CD4-positive, alpha-beta T cell (primary cell): Measurements from ENCODE around the gene GCN1. TPM values are rescaled to one million over a fixed set of nuclear protein-coding genes. Genes with fewer than 3 reads are reported as not detected.

ENCODE experiments used
- ATAC-seq: fragments of 200-7000 bp; cut with Tn5 transposase; one replicate; pipeline ENCODE4 v1.10.0; 2022; ENCODE audit warnings: mild to moderate bottlenecking; ENCODE audit not compliant: poor library complexity
- CTCF ChIA-PET: fragments of 350-600 bp; sonication (Branson Sonifier 250); formaldehyde crosslinking; loops from one replicate; lab custom pipeline; 2021; ENCODE audit warnings: antibody characterized with exemption, inconsistent platforms; lab: Charles Lee
- POLR2A ChIA-PET: fragments of 350-600 bp; sonication (Branson Sonifier 250); formaldehyde crosslinking; loops from one replicate; lab custom pipeline; 2021; ENCODE audit warnings: antibody characterized with exemption, inconsistent platforms; lab: Charles Lee
- DNase-seq, 14 experiments: peaks; one replicate each; pipeline ENCODE4 v3.0.0-alpha.2; 2013 to 2020; ENCODE audit warnings: mixed read lengths in 2 of 14
- H3K27ac ChIP-seq, 2 donors: one replicate each; pipeline versions ENCODE4 v1.5.1 to v1.7.0; 2013; ENCODE audit warnings: low read length in 2 of 2, low read depth in 1 of 2, mild to moderate bottlenecking in 1 of 2
- H3K27me3 ChIP-seq, 2 experiments: 1 replicate in 1 of 2; 2 replicates in 1 of 2; pipeline versions ENCODE4 v1.6.1 to v1.7.0; 2013; ENCODE audit warnings: low read length in 2 of 2, control low read depth in 1 of 2, mild to moderate bottlenecking in 1 of 2, moderate library complexity in 1 of 2; ENCODE audit not compliant: insufficient read depth in 2 of 2, control insufficient read depth in 1 of 2
- H3K36me3 ChIP-seq: one replicate; pipeline ENCODE4 v1.6.1; 2013; ENCODE audit warnings: low read length, control low read depth; ENCODE audit not compliant: insufficient read depth
- H3K4me1 ChIP-seq: one replicate; pipeline ENCODE4 v1.6.1; 2013; ENCODE audit warnings: low read length, control low read depth; ENCODE audit not compliant: insufficient read depth
- H3K4me3 ChIP-seq: one replicate; pipeline ENCODE4 v1.5.1; 2013; ENCODE audit warnings: mild to moderate bottlenecking, low read length, moderate library complexity
- H3K9me3 ChIP-seq, 2 experiments: 1 replicate in 1 of 2; 2 replicates in 1 of 2; pipeline versions ENCODE4 v1.6.1 to v1.7.0; 2013; ENCODE audit warnings: low read length in 2 of 2, mild to moderate bottlenecking in 2 of 2, control low read depth in 1 of 2, moderate library complexity in 1 of 2; ENCODE audit not compliant: control insufficient read depth in 1 of 2, insufficient read depth in 1 of 2
- H3K27ac Mint-ChIP-seq: one replicate; pipeline ENCODE4 v1.8.0; 2020; ENCODE audit warnings: mixed read lengths
- H3K27me3 Mint-ChIP-seq: one replicate; pipeline ENCODE4 v1.8.0; 2021; ENCODE audit warnings: mixed read lengths
- H3K36me3 Mint-ChIP-seq: one replicate; pipeline ENCODE4 v1.8.0; 2021; ENCODE audit warnings: low read depth, mixed read lengths
- H3K4me1 Mint-ChIP-seq: one replicate; pipeline ENCODE4 v1.8.0; 2021; ENCODE audit warnings: low read depth, mixed read lengths
- H3K4me3 Mint-ChIP-seq: one replicate; pipeline ENCODE4 v1.8.0; 2020; ENCODE audit warnings: mild to moderate bottlenecking, mixed read lengths
- H3K9me3 Mint-ChIP-seq: one replicate; pipeline ENCODE4 v1.8.0; 2020; ENCODE audit warnings: mixed read lengths
- intact Hi-C, 2 experiments: fragments of 100-400 bp; cut with DNase I in 1 of 2; cut with micrococcal nuclease in 1 of 2; formaldehyde crosslinking; loops; one replicate each; pipeline versions ENCODE4 v1.15.1 to v1.9.0; 2023 to 2025; cut with DNase I, micrococcal nuclease
- total RNA-seq, 174 experiments: library from RNA in 2 of 174; stranded (reverse) in 2 of 174; gene quantifications; one replicate each; pipeline ENCODE4 v1.2.3 and lab custom pipeline; 2021 to 2026
- TF ChIP-seq, protein P1 (sequence below): fragments of 200-600 bp; IDR thresholded peaks from one replicate; pipeline ENCODE4 v1.8.0; 2022; ENCODE audit warnings: antibody characterized with exemption, mild to moderate bottlenecking

GCN1 gene
- total RNA-seq, 2 experiments from 2014 or later: 121 to 128 TPM

DNA sequence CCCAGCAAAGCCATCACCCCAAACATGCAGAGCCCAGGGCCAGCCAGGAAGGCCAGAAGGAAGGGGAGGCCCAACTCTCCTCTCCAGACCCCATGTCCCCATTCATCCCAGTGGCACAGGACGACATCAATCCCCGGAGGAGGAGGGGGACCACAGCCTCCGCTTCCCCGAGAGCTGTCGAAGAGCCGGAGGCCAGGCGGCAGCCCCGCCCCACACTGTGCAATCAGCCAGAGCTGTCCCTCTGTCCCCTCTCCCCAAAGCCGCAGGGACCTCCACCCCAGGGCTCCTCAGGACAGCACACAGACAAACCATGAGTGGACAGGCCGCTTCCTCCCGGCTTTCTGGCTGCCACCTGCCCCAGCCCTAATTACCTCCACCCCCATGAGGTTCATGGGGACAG is 94.8 kb downstream of the GCN1 start:
- ChIA-PET CTCF (interaction anchor here (1.6 kb wide), 1 partner anchor 13 kb away, joined by 6 read pairs; no protein-coding TSS in a partner anchor), POLR2A (interaction anchor here (1.1 to 1.8 kb wide), 2 partner anchors 18 to 192 kb away, joined by 4 read pairs; partner anchors contain the start of gene RNU4-2)
- no peak overlapping the region for H3K4me3 Mint-ChIP-seq
- H3K27me3 Mint-ChIP-seq: no peaks in the 10 kb centered on the region
- intact Hi-C loops: no loop called here
- Histone ChIP-seq H3K27ac (peak overlapping the region in 1 of 2 donors; percentile 10), H3K27me3 (no peaks in the 10 kb centered on the region), H3K4me1 (peaks cover 38% of the 10 kb centered on the region), H3K36me3 (peaks cover 91% of the 10 kb centered on the region), H3K9me3 (no peaks in the 10 kb centered on the region), H3K4me3 (no peak overlapping the region)
- no peak for ATAC-seq
- H3K4me1 Mint-ChIP-seq: peaks cover 11% of the 10 kb centered on the region
- no peak for DNase-seq
- no peaks in the 10 kb centered on the region for H3K9me3 Mint-ChIP-seq
- H3K36me3 Mint-ChIP-seq: peaks cover 79% of the 10 kb centered on the region
- no peak overlapping the region for H3K27ac Mint-ChIP-seq
- TF ChIP-seq, protein P1, sequence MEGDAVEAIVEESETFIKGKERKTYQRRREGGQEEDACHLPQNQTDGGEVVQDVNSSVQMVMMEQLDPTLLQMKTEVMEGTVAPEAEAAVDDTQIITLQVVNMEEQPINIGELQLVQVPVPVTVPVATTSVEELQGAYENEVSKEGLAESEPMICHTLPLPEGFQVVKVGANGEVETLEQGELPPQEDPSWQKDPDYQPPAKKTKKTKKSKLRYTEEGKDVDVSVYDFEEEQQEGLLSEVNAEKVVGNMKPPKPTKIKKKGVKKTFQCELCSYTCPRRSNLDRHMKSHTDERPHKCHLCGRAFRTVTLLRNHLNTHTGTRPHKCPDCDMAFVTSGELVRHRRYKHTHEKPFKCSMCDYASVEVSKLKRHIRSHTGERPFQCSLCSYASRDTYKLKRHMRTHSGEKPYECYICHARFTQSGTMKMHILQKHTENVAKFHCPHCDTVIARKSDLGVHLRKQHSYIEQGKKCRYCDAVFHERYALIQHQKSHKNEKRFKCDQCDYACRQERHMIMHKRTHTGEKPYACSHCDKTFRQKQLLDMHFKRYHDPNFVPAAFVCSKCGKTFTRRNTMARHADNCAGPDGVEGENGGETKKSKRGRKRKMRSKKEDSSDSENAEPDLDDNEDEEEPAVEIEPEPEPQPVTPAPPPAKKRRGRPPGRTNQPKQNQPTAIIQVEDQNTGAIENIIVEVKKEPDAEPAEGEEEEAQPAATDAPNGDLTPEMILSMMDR: no peak

DNA sequence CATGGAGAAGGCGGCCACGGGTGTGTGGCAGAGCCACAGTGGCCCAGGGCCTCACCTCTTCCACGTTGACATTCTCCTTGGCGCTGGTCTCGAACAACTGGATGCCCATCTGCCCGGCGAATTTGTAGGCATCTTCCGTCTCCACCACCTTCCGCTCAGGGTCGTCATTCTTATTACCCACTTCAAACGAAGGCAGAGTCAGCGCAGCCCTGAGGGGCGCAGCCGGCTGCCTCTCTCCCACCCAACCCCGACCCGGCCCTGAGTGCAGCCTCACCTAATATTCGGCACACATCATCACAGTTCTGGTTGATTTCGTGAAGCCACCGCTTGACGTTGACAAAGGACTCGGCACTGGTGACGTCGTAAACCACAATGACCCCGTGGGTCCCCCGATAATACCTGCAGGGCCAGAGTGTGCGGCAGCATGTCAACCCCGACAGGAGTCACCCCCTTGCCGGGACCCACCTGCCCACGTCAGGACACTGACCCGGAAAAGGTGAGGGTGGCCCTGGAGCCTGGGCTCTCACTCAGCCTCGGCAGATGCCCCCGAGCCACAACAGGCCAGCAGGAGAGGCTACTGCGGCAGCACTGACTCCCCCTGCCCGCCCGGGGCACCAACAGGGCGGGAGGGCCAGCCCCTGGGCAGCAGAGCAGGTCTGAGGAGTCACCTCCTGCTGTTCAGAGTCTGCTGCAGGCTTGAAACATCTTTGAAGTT is 95.6 kb downstream of the GCN1 start:
- peaks cover 91% of the 10 kb centered on the region for H3K36me3 ChIP-seq
- H3K4me1 ChIP-seq: peaks cover 38% of the 10 kb centered on the region
- intact Hi-C loops: no loop called here
- Mint-ChIP-seq H3K27me3 (no peaks in the 10 kb centered on the region), H3K36me3 (peaks cover 73% of the 10 kb centered on the region), H3K4me1 (peaks cover 11% of the 10 kb centered on the region), H3K4me3 (no peak overlapping the region), H3K27ac (no peak overlapping the region), H3K9me3 (no peaks in the 10 kb centered on the region)
- POLR2A ChIA-PET: no interaction called here
- TF ChIP-seq, protein P1: no peak
- peak overlapping the region in 1 of 2 donors; percentile 10 for H3K27ac ChIP-seq
- H3K9me3 ChIP-seq: no peaks in the 10 kb centered on the region
- CTCF ChIA-PET: no interaction called here
- H3K4me3 ChIP-seq: no peak overlapping the region
- H3K27me3 ChIP-seq: no peaks in the 10 kb centered on the region
- ATAC-seq (no peak), DNase-seq (peak in 1 of 14 experiments; percentile 23)

DNA sequence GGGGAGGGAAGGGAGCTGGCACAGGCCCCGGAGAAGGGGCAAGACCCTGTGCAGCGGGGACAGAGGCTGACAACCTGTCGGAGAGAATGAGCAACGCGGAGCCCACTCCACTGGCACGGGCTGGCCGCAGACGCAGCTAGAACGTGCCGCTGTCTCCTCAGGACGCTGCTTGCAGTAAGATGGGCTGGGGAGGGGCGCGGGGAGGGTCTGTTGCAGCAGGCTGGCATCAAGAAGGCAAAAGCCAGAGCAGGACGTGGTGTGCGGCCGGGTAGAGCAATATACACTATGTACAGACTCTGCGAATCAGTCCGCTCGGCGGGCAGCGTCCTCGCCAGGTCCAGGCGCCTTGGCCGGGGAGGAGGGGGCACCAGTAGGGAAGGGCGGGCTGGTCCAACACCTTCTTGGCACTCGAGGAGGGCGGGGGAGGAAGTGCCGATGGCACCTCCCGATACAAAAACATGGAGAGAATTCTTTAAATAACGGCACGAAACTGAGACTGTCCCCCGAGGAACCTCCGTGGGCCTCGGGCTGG is 97.8 kb downstream of the GCN1 start:
- H3K36me3 Mint-ChIP-seq: peaks cover 60% of the 10 kb centered on the region
- ChIA-PET CTCF (interaction anchor here (2.5 kb wide), 1 partner anchor 10 kb away, joined by 8 read pairs; no protein-coding TSS in a partner anchor), POLR2A (interaction anchor here (1.1 kb wide), 1 partner anchor 108 kb away, joined by 5 read pairs; the partner anchor contains the start of gene BICDL1)
- no peaks in the 10 kb centered on the region for H3K9me3 Mint-ChIP-seq
- peak overlapping the region; percentile 44 for H3K27ac Mint-ChIP-seq
- DNase-seq (no peak), ATAC-seq (no peak)
- H3K27me3 Mint-ChIP-seq: no peaks in the 10 kb centered on the region
- no peak overlapping the region for H3K27ac ChIP-seq
- H3K4me1 ChIP-seq: peaks cover 18% of the 10 kb centered on the region
- intact Hi-C loops: no loop called here
- TF ChIP-seq, protein P1: no peak
- no peaks in the 10 kb centered on the region for H3K27me3 ChIP-seq
- no peak overlapping the region for H3K4me3 ChIP-seq
- H3K9me3 ChIP-seq: no peaks in the 10 kb centered on the region
- H3K36me3 ChIP-seq: peaks cover 89% of the 10 kb centered on the region
- peaks cover 6% of the 10 kb centered on the region for H3K4me1 Mint-ChIP-seq
- no peak overlapping the region for H3K4me3 Mint-ChIP-seq
